CD4-positive, alpha-beta T cell treated with Interleukin-4 for 1 hour (primary cell): ENCODE data around the gene PRDM4.
A peak's percentile ranks its signal among the peaks of the same experiment; 100 is the strongest.
"Not testable (repeated sequence)": the region's sequence is repeated elsewhere in the genome, so short reads cannot be mapped to it uniquely, and the experiment has no call there.

ENCODE experiments used
- DNase-seq, 2 donors: peaks; one replicate each; pipeline ENCODE4 v3.0.0-alpha.2; 2020 to 2022

PRDM4 gene

GRCh38 chr12:107765316-107765715 is 4.4 kb upstream of the PRDM4 start:
- no peak for DNase-seq

GRCh38 chr12:107764626-107765025 is 3.7 kb upstream of the PRDM4 start:
- DNase-seq: no peak

GRCh38 chr12:107762874-107763273 is 1.9 kb upstream of the PRDM4 start:
- DNase-seq: no peak

- DNase-seq: no peak
These were observed 566 bp upstream of the PRDM4 start for GRCh38 chr12:107761502-107761904.

GRCh38 chr12:107760207-107760808 is 629 bp downstream of the PRDM4 start:
- peak in 1 of 2 donors; percentile 17 for DNase-seq

DNA sequence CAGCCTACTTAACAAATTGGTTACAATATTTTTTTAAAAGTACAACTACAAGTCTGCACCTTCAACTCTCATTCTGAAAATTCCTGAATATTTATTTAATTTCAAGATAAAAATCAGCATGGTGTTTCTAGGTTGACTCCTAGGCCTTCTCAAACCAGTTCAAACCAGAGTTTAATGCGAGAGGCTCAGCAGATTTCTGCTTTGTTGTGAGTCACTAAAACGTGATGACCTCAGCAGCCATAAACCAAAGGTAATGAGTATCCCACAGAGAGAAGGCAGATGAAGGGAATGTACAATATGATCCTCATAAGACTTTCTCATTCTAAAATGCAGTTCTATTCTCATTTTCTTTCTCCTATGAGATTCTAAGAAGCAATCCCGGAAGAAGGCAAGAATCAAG is 1.5 kb downstream of the PRDM4 start:
- DNase-seq: peak in 1 of 2 donors; percentile 19

- no peak for DNase-seq
These were observed 11.9 kb downstream of the PRDM4 start for GRCh38 chr12:107749083-107749482.

DNA sequence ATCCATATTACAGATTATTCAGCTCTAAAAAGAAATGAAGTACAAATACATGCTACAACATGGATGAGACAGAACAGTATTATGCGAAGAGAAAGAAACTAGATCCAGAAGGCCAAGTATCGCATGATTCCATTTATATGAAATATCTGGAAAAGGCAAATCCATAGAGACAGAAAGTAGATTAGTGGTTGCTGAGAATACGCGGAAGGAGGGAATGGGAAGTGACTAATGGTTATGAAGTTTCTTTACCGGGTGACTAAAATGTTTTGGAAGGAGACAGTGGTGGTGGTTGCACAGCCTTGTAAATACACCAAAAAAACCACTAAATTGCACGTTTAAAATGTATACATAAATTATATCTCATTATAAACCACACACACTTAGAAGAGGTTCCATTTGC is 12.5 kb downstream of the PRDM4 start:
- no peak for DNase-seq

- peak in 1 of 2 donors; percentile 84 for DNase-seq
These were observed 24.0 kb downstream of the PRDM4 start for GRCh38 chr12:107736914-107737313.

DNA sequence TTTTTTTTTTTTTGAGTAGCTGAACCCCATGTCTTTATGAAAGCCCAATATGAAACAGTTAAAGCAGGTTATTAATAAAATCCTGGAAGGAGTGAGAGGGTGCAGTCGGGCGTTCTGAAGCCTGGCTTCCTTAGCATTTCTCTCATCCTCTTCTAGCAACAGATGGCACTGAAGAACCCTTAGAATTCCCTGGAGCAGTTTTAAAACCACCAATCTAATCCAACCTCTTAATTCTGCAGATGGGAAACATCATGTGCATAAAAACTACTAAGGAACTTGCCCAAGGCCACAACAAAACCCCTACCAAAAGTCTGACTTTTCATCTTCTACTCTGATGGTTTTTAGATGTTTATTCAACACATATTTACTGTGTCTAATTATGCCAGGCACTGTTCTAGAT is 25.2 kb downstream of the PRDM4 start:
- DNase-seq: no peak

- DNase-seq: no peak
These were observed 26.8 kb downstream of the PRDM4 start for GRCh38 chr12:107734139-107734538.

GRCh38 chr12:107732365-107732764 is 28.6 kb downstream of the PRDM4 start:
- DNase-seq: no peak

GRCh38 chr12:107731366-107731765 is 29.6 kb downstream of the PRDM4 start:
- peak in 1 of 2 donors; percentile 55 for DNase-seq

DNA sequence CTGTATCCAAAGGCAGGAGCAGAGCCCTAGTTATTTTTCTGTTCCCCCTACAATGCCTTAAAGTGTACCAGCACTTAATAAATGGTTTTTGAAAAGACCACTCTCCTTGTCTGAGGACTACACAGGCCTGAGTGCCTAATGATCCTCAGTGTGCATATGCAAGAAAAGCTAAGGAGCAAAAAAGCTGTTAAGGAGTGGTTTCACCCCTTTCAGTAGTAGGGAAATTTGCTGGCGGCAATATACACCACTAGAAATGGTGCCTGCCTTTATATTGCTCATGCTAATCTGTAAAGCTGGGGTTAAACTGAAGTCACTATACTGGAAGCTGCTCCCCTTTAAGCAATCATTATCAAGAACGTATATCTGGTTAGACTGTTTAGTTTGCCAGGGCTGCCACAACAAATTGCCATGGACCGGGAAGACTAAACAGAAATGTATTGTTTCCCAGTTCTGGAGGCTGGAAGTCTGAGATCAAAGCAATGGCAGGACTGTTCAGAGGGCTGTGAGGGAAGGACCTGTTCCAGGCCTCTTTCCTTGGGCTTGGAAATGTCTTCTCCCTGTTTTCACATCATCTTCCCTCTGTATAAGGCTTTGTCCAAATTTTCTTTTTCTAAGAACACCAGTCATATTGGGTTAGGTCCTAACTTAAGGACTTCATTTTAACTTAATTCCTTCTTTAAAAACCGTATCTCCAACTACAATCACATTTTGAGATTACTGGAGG is 30.2 kb downstream of the PRDM4 start:
- no peak for DNase-seq

DNA sequence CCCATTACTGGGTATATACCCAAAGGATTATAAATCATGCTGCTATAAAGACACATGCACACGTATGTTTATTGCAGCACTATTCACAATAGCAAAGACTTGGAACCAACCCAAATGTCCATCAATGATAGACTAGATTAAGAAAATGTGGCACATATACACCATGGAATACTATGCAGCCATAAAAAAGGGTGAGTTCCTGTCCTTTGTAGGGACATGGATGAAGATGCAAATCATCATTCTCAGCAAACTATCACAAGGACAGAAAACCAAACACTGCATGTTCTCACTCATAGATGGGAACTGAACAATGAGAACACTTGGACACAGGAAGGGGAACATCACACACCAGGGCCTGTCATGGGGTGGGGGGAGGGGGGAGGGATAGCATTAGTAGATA is 33.2 kb downstream of the PRDM4 start:
- not testable (repeated sequence) for DNase-seq

DNA sequence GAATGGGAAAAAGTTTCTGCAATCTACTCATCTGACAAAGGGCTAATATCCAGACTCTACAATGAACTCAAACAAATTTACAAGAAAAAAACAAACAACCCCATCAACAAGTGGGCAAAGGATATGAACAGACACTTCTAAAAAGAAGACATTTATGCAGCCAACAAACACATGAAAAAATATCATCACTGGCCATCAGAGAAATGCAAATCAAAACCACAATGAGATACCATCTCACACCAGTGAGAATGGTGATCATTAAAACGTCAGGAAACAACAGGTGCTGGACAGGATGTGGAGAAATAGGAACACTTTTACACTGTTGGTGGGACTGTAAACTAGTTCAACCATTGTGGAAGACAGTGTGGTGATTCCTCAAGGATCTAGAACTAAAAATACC is 33.6 kb downstream of the PRDM4 start:
- DNase-seq: not testable (repeated sequence)

- no peak for DNase-seq
These were observed 42.3 kb downstream of the PRDM4 start for GRCh38 chr12:107718606-107719005.

GRCh38 chr12:107715780-107716179 is 45.2 kb downstream of the PRDM4 start:
- DNase-seq: no peak

DNA sequence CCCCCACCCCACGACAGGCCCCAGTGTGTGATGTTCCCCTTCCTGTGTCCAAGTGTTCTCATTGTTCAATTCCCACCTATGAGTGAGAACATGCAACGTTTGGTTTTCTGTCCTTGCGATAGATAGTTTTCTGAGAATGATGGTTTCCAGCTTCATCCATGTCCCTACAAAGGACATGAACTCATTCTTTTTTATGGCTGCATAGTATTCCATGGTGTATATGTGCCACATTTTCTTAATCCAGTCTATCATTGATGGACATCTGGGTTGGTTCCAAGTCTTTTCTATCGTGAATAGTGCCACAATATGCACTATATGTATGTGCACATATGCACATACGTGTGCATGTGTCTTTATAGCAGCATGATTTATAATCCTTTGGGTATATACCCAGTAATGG is 55.4 kb downstream of the PRDM4 start:
- not testable (repeated sequence) for DNase-seq

DNA sequence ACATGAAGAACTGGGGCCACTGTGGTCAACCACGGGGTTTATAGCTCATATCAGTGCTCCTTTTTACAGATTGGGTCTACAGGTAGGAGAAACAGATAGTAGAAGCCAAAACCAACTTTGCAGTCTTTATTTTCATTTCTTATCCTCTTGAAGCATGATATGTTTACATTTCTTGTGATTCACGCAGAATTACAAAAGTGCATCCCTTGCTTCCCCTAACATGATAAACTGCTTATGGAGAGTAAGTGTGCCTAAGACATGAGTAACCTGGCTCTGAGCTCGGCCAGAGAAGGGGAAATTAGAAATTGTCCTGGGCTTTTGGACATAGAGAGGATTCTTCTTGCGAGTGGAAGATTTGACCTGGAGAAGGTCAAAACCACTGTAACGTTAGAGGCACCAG is 56.9 kb downstream of the PRDM4 start:
- no peak for DNase-seq

DNA sequence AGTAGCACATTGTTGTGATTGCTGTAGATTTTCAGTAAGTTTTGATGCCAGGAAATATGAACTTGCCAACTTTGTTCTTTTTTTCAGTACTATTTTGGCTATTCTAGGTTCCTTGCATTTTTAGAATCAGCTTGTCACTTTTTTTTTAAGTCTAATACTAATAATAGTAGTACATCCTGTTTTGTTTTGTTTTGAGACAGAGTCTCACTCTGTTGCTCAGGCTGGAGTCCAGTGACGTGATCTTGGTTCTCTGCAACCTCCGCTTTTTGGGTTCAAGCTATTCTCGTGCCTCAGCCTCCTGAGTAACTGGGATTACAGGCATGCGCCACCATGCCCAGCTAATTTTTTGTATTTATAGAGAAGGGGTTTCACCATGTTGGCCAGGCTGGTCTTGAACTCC is 58.8 kb downstream of the PRDM4 start:
- peak in 1 of 2 donors; percentile 16 for DNase-seq

DNA sequence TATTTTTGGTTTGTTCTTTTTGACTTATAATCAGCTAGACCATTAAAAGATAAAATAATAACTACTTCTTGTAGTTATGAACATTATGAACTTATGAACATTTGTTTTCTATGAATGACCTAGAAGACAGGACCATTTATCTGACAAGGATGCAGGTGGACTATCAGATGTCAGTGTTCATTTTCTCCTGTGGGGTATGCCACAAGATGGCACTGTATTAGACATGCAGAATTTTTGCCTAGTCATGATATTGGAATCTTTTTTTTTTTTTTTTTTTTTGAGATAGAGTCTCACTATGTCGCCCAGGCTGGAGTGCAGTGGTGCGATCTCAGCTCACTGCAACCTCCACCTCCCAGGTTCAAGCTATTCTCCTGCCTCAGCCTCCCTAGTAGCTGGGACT is 65.2 kb downstream of the PRDM4 start:
- DNase-seq: not testable (repeated sequence)

GRCh38 chr12:107685360-107686248 is 75.3 kb downstream of the PRDM4 start, which contains the start of gene PWP1:
Gene PWP1 (plus strand): TSS chr12:107685799. CDS start chr12:107685900, 101 bp downstream.
- DNase-seq: peak; percentile 95 to 96

DNA sequence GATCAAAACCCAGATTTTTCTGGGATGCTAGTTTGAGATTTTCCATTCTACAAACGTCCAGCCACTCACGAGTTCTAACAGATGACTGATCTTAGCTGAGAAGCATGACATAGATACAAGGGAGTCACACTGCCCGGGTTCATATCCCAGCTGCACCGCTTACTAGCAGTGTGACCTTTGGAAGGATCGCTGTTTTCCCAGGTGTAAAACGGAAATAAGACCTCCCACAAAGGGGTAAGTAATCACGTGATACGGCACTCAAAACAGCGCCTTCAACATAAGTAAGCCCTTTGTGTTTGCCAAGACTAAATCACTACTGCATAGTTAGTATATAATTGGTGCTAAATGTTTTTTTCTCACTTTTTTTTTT is 76.0 kb downstream of the PRDM4 start:
- peak in 1 of 2 donors; percentile 25 for DNase-seq
